Spleen (tissue), 7 donors: ENCODE data around the gene RBM47.

Experiments used
- POLR2A ChIP-seq, 3 donors: fragments of 450-650 bp; IDR thresholded peaks; one replicate each; pipeline ENCODE4 v1.5.1; 2017; ENCODE audit warnings: antibody characterized with exemption in 3 of 3, mild to moderate bottlenecking in 1 of 3
- POLR2AphosphoS5 ChIP-seq, 3 donors: sonication (generic); formaldehyde crosslinking; IDR thresholded peaks; one replicate each; pipeline ENCODE4 v1.5.1; 2017; ENCODE audit warnings: antibody characterized with exemption in 3 of 3
- TF ChIP-seq, protein P1 (sequence below), 11 experiments: fragments of 200-600 bp in 7 of 11; fragments of 450-650 bp in 4 of 11; sonication (generic) in 4 of 11; IDR thresholded peaks in 8 of 11; conservative IDR thresholded peaks in 3 of 11; 1 replicate in 7 of 11; 2 replicates in 4 of 11; pipeline versions ENCODE4 v1.4.0 to v1.8.0; 2016 to 2021; ENCODE audit warnings: antibody characterized with exemption in 11 of 11, inconsistent platforms in 4 of 11, mild to moderate bottlenecking in 1 of 11
- donor health status: DM: no; HTN: no; CAD: no; lungs with moderate emphysema.
- donor health status: DM: no; HTN: no; CAD: no.
- donor health status: DM: no; HTN: no; CAD: no.

GRCh38 chr4:40412866-40413795 lies 216.5 kb downstream of the RBM47 start:
- TF ChIP-seq POLR2A (IDR thresholded peaks at IDR 0.05): no peak
- no peak for TF ChIP-seq POLR2AphosphoS5 (IDR thresholded peaks at IDR 0.05)
- TF ChIP-seq, protein P1, sequence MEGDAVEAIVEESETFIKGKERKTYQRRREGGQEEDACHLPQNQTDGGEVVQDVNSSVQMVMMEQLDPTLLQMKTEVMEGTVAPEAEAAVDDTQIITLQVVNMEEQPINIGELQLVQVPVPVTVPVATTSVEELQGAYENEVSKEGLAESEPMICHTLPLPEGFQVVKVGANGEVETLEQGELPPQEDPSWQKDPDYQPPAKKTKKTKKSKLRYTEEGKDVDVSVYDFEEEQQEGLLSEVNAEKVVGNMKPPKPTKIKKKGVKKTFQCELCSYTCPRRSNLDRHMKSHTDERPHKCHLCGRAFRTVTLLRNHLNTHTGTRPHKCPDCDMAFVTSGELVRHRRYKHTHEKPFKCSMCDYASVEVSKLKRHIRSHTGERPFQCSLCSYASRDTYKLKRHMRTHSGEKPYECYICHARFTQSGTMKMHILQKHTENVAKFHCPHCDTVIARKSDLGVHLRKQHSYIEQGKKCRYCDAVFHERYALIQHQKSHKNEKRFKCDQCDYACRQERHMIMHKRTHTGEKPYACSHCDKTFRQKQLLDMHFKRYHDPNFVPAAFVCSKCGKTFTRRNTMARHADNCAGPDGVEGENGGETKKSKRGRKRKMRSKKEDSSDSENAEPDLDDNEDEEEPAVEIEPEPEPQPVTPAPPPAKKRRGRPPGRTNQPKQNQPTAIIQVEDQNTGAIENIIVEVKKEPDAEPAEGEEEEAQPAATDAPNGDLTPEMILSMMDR (IDR thresholded peaks at IDR 0.05 in 8 of 11, conservative IDR thresholded peaks at IDR 0.05 in 3 of 11): no peak
